Left lung (tissue), 10 donors: ENCODE data around the gene CDH2. TPM values are rescaled to one million over a fixed set of nuclear protein-coding genes. Genes with fewer than 3 reads are reported as not detected.
"Not testable (repeated sequence)": the region's sequence is repeated elsewhere in the genome, so short reads cannot be mapped to it uniquely, and the experiment has no call there.

Source experiments
- ATAC-seq: fragments of 200-7000 bp; cut with Tn5 transposase; one replicate; pipeline ENCODE4 v1.9.1; 2020; ENCODE audit warnings: moderate library complexity
- DNase-seq, 4 donors: peaks; one replicate each; pipeline ENCODE4 v3.0.0-alpha.2; 2013 to 2020
- H3K27ac ChIP-seq, 2 donors: fragments of 200-600 bp; sonication (generic) in 1 of 2; one replicate each; pipeline versions ENCODE4 v1.5.0 to v1.8.0; 2020 to 2021
- H3K27me3 ChIP-seq, 2 donors: fragments of 200-600 bp; sonication (generic) in 1 of 2; one replicate each; pipeline versions ENCODE4 v1.5.0 to v1.8.0; 2020 to 2021
- H3K36me3 ChIP-seq, 2 donors: fragments of 200-600 bp; sonication (generic) in 1 of 2; one replicate each; pipeline versions ENCODE4 v1.5.0 to v1.8.0; 2020 to 2021
- H3K4me1 ChIP-seq, 2 donors: fragments of 200-600 bp; one replicate each; pipeline ENCODE4 v1.8.0; 2021
- H3K4me3 ChIP-seq, 2 donors: fragments of 200-600 bp; sonication (generic) in 1 of 2; one replicate each; pipeline versions ENCODE4 v1.5.0 to v1.8.0; 2020 to 2021; ENCODE audit warnings: mild to moderate bottlenecking in 1 of 2
- H3K9me3 ChIP-seq, 2 donors: fragments of 200-600 bp; sonication (generic) in 1 of 2; one replicate each; pipeline versions ENCODE4 v1.5.0 to v1.8.0; 2020 to 2021
- CTCF ChIP-seq, 2 donors: fragments of 200-600 bp; sonication (generic) in 1 of 2; IDR thresholded peaks; one replicate each; pipeline versions ENCODE4 v1.5.0 to v1.8.0; 2021; ENCODE audit warnings: antibody characterized with exemption in 2 of 2
- intact Hi-C, 2 donors: fragments of 100-400 bp; cut with DNase I; formaldehyde crosslinking; loops; one replicate each; pipeline versions ENCODE4 v1.11.2 to v1.14.2; 2022
- polyA plus RNA-seq, 6 donors: library from polyadenylated mRNA; unstranded; fragments of 120-200 nt; gene quantifications; one replicate each; pipeline ENCODE4 v1.2.1, GENCODE V29; 2013; ENCODE audit not compliant: insufficient read length in 6 of 6
- total RNA-seq, 2 donors: library from RNA; stranded (reverse); fragmentation: NEBNext Ultra II Directional; extraction: Animal tissue kit (Norgen Biotek cat#: 25700); gene quantifications; one replicate each; pipeline ENCODE4 v1.2.1, GENCODE V29; 2021
- donor health status: DM: no; HTN: yes; CAD: no.
- donor health status: DM: no; HTN: no; CAD: no.

CDH2 gene
- total and polyA plus RNA-seq, 8 donors, result 1.6 to 15.0 (median 7.0) TPM

- no peak for TF ChIP-seq CTCF (IDR thresholded peaks at IDR 0.05)
- no peak overlapping the region for H3K4me3 ChIP-seq
- no peaks in the 10 kb centered on the region for H3K9me3 ChIP-seq
- H3K4me1 ChIP-seq, result no peaks in the 10 kb centered on the region
- H3K27me3 ChIP-seq, result no peaks in the 10 kb centered on the region
- no peak overlapping the region for H3K27ac ChIP-seq
- H3K36me3 ChIP-seq, result no peaks in the 10 kb centered on the region
- no peak for DNase-seq
- no peak for ATAC-seq
- intact Hi-C loops, result no loop called here
Measured at GRCh38 chr18:27922780-27923179, 254.2 kb downstream of the CDH2 start.

DNA sequence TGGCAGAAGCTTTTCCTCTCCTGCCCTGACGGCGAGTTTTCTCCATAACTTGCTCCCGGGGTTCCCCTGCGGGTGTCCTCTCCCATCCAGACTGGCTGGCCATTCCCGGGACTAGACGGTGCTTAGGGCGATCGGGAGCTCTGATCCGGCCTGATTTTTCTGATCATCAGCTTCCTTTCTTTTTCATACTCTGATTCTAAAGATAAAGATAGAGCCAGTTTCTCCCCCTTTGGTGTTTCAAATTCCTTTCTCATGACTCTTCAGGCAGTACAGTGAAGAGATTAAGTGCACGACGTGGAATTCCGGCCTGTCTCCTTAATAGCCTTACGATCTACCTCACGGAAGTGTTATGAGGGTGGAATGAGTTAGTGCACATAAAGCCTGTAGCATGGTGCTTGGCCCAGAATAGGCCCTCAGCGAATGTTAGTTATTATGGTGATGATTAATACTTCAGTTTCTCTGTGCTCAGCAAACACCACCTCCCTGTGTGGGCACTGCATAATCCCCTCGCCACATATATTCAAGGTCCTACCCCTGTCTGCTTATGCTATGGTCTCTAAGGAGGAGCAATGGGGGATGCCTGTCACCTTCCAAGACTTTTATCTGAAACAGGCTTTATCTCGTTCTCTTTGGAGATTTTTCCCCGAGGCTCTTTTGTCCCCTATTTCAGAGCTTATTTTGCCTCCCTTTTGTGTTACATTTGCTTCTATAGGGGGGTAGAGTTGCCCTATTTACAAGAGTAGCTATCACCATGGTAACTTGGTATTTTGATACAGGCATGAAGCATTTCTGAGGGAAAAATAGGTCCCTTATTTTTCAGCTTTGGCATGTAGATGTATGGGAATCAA, 254.8 kb downstream of the CDH2 start:
- ATAC-seq, result peak; percentile 35
- TF ChIP-seq CTCF (IDR thresholded peaks at IDR 0.05), result no peak

DNA sequence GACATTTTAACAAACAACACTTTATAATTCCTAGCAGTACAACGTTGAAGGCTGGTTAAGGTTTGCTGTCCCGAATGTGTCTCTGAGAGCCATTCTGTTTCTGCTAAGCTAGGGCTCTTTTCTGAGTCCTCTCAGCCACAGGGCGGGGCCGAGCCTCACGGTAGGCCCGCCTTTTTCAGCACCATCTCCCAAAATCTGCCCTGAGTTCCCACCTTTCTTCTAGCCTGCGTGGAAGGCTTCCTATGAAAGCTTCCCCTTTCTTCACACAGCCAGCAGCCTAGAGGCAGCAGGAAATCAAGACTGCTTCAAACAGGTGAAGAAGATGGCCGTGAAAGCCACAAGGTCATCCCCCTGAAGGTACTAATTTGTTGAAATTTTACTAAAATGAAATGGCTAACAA, 255.5 kb downstream of the CDH2 start:
- intact Hi-C loops, result no loop called here
- no peak for DNase-seq

More for the DNA sequence above, 254.8 kb downstream of the CDH2 start:
- Histone ChIP-seq H3K9me3 (no peaks in the 10 kb centered on the region), H3K27me3 (no peaks in the 10 kb centered on the region), H3K36me3 (no peaks in the 10 kb centered on the region), H3K27ac (no peak overlapping the region), H3K4me3 (no peak overlapping the region), H3K4me1 (no peaks in the 10 kb centered on the region)
- intact Hi-C loops, result no loop called here
- no peak for DNase-seq

DNA sequence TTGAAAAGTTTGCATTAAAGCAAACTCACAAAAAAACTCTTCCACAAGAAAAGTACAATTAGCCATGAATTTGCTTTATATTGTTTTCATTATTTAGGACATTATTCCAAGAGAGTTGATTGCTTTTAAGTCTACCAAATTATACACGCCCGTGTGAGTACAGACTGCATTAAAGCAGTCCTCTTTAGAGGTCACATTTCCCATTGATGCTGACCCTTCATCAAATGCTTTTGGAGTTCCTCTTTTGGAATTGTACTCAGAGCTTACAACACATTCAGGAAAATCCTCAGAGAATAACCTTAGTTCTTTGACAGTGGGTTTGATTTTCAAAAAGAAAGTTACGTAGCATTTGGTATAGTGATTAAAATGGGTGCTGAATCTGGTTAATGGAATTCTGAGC, 256.1 kb downstream of the CDH2 start:
- no peak for ATAC-seq
- TF ChIP-seq CTCF (IDR thresholded peaks at IDR 0.05), result no peak
- Histone ChIP-seq H3K4me1 (no peaks in the 10 kb centered on the region), H3K36me3 (no peaks in the 10 kb centered on the region), H3K27ac (no peak overlapping the region), H3K27me3 (no peaks in the 10 kb centered on the region), H3K9me3 (no peaks in the 10 kb centered on the region), H3K4me3 (no peak overlapping the region)
- no peak for DNase-seq
- intact Hi-C loops, result no loop called here

More for the DNA sequence above, 255.5 kb downstream of the CDH2 start:
- Histone ChIP-seq H3K4me3 (no peak overlapping the region), H3K27ac (no peak overlapping the region), H3K9me3 (no peaks in the 10 kb centered on the region), H3K27me3 (no peaks in the 10 kb centered on the region), H3K4me1 (no peaks in the 10 kb centered on the region), H3K36me3 (no peaks in the 10 kb centered on the region)
- no peak for TF ChIP-seq CTCF (IDR thresholded peaks at IDR 0.05)
- no peak for ATAC-seq

DNA sequence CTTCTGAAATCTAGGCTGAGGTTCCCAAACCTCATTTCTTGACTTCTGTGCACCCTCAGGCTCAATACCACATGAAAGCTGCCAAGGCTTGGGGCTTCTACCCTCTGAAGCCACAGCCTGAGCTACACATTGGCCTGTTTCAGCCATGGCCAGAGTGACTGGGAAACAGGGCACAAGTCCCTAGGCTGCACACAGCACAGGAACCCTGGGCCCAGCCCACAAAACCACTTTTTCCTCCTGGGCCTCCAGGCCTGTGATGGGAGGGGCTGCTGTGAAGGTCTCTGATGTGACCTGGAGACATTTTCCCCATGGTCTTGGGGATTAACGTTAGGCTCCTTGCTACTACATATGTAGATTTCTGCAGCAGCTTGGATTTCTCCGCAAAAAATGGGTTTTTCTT, 270.7 kb downstream of the CDH2 start:
- H3K27me3 ChIP-seq, H3K27ac ChIP-seq, intact Hi-C loops, H3K4me1 ChIP-seq, DNase-seq, ATAC-seq, H3K4me3 ChIP-seq, H3K36me3 ChIP-seq: not testable (repeated sequence)
- H3K9me3 ChIP-seq, result peaks cover 0 to 63% of the 10 kb centered on the region in 2 donors
